GM19467 (cell line): Measurements from ENCODE around the gene NEMP2.
"Not testable (repeated sequence)": the region's sequence is repeated elsewhere in the genome, so short reads cannot be mapped to it uniquely, and the experiment has no call there.

Source experiments
- ATAC-seq: cut with Tn5 transposase; IDR thresholded peaks from one replicate; pipeline ENCODE4 v1.9.1; 2021; ENCODE audit warnings: mild to moderate bottlenecking, moderate library complexity; ENCODE audit not compliant: unreplicated experiment

The NEMP2 gene

GRCh38 chr2:190527214-190527613 is 7.3 kb downstream of the NEMP2 start:
- ATAC-seq, result no peak

- no peak for ATAC-seq
These were observed 8.3 kb downstream of the NEMP2 start for GRCh38 chr2:190526105-190526750.

DNA sequence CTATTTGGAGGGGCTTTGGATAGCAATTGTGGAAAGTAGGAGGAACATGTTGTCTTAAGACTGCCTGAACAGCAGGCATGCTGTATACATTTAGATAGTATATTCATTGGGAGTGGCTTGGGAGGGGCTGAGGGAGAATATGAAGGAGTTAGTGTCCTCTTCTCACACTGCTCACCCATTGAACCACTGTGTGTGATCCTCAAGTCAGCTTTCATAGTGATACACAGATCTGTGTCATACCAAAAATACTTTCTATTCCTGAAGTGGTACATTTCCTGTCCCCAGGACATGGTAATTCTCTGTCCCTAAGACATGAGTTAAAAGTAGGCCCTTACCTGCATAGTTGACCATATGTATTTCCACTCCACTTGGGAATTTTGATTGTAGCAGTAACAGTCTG is 9.6 kb downstream of the NEMP2 start:
- ATAC-seq, result no peak

GRCh38 chr2:190519975-190520767 is 14.4 kb downstream of the NEMP2 start:
- ATAC-seq, result no peak

DNA sequence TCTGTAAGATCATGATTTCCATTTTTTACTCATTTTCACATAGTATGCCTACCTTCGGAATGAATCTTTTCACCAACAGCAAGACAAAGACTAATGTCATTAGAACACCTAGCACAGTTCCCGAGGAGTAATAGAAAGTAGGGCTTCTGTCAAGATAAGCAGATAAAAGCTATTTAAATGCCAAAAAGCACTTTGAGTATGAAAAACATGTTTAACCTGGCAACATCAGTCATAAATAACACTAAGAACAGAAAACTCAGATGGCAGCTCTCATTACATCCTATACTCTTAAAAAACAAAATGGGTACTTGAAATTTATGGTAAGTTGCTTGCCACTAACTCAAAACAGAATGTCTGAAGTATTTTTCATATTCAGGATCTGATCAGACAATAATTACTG is 17.1 kb downstream of the NEMP2 start:
- no peak for ATAC-seq

- ATAC-seq, result no peak
These were observed 18.8 kb downstream of the NEMP2 start for GRCh38 chr2:190515687-190516086.

DNA sequence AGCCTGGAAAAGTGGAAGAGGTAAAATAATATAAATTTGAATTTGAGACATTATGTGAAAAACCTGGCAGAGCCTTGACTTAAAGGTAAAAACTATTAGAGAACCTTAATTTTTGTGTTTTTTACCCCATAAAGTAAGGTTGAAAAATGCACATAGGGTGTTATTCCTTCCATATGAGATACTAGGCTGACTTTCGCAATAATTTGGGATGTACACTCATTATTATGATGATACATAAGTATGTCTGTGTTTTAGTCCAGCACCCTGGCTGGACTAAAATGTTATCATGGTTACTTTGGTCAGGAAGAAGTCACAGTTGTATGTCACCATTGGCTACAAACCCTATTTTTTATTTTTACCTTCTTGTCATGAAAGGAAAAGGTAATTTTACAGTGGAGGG is 19.8 kb downstream of the NEMP2 start:
- ATAC-seq, result no peak

DNA sequence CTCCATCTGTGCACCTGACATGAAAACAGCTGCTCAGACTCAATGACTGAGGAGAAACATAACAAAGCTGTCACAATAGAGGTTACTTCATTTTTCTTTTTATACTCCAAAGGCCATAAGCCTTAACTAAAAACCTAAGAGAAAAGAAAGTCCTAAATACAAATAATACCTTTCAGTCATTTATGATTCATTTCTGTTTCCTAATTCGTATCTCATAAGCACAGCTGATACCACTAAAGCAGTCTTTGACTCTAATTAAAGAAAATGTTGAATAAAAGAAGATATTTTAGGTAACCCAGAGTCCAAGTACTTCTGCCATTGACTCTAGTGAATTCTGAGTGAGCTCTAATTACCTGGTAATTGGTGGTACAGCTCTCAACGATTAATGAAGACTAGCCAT is 20.6 kb downstream of the NEMP2 start:
- ATAC-seq, result no peak

GRCh38 chr2:190512539-190513095 is 21.9 kb downstream of the NEMP2 start:
- no peak for ATAC-seq

DNA sequence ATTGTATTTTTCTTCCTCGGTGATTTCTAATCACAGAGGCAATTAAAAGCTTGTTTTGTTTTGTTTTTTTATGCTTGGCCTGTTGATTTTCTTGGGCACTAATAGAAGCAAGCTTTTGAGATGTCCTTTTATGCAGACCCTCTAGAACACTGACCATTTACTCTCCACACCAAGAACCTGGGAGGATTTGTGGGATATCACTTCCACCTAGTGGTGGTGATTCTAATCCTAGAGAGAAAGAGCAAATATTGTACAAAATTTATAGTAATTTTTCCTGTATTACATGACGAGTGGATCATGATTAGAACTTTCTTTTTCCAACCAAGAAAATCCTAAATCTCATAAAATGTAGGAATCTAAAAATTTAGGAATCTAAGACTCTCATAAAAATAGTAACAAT is 23.4 kb downstream of the NEMP2 start:
- ATAC-seq, result no peak

- ATAC-seq, result not testable (repeated sequence)
These were observed 24.6 kb downstream of the NEMP2 start for GRCh38 chr2:190509895-190510294.

- ATAC-seq, result no peak
These were observed 27.4 kb downstream of the NEMP2 start for GRCh38 chr2:190507135-190507534.

DNA sequence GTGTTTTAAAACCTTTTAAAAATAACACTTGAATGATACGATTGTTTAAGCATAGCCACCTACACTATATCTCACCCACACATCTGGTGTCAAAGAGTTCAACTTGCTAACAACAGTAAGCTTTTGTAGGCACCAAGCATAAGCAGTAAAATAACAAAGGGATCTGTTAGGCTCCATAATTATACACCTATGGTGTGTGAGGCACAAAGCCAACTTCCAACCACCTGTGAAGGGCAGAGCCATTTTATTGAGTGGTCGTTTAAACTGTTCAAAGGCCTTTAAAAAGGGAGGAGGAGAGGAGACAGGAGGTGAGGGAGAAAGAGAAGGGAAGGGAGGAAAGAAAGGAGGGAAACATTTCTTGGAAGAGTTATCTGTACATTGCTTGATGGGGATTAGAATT is 27.9 kb downstream of the NEMP2 start:
- no peak for ATAC-seq

DNA sequence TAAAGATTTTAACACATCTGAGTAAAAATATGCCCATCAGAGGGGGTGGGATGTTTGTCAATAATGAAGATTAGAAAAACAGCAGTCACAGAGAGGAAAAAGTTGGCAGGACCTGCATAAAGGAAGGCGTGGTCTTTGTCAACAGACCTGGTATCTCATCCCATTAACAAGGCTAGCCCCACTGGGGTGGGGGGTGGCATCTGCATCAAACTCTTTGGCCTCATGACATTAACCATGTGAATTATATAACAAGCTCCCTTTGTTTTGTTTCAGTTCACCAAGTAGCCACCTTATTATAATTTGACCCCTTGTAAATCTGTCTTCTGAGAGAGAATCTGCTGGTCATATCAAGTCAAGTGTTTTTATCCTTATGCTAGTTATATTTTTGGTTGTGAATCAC is 28.8 kb downstream of the NEMP2 start:
- ATAC-seq, result no peak

GRCh38 chr2:190504912-190505311 is 29.6 kb downstream of the NEMP2 start:
- no peak for ATAC-seq

DNA sequence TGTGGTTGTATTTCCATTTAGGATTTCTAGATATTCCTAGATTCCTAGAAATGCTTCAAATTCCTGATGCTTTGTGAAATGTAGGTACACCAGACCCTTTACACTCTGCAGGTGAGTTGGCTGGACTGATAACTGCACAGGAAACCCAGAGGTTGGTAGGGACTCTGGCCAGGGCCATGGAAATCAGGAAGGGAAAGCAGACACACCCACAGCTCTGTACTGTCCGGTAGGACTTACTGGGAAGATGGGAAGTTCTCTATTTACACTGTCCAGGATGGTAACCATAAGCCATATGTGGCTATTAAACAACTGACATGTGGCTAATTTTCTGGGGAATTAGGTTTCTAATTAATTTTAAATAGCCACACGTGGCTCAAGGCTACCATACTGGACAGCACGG is 31.4 kb downstream of the NEMP2 start:
- no peak for ATAC-seq

DNA sequence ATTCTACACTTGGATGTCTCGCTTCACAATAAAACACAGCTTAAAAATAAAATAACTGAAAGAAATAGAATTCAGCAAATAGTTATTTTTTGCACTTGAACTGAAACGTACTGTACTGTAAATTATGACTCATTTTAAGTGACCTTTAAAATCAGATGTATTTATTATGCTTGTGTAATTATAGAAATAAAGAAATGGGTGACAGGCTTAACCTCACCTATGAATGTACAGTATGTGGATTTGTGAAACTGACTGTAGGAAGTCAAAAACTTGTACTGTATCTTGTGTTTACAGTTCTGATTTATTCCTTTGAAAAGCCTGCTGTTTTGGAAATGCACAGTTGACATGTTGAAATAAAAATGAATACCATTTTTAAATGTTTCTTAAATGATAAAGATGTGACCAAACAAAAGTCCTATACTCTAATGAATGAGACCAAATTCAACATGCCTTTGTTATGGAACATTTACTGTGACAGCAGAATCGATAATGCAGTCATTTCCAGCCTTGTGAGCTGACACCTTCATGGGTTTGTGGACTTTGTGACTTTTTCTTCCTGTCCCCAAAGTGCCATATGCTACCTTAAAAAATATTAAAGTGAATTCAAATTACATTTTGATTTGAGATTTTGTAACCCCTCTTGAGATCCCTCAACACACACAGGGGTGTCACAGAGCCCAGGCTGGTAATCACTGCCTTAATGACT is 32.7 kb downstream of the NEMP2 start:
- no peak for ATAC-seq

GRCh38 chr2:190501231-190501630 is 33.3 kb downstream of the NEMP2 start:
- no peak for ATAC-seq

GRCh38 chr2:190500054-190500502 is 34.4 kb downstream of the NEMP2 start:
- ATAC-seq, result no peak

DNA sequence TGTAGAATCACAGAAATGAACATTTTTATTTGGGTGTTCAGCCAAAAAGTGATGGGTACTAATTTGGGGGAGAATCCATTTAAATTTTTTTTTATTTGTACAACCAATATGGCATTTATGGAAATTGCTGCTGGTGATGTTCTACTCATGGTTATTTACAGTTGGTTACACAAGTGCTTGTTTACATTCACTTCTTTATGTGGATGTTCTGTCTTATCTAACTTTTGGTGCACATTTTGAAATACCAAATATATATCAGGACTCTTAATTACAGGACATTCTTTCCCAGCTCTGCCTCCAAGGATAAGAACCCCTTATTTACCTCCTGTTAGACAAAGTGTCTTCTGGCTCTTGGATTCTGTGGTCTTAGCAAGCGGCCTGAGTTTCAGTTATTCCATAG is 35.2 kb downstream of the NEMP2 start:
- ATAC-seq, result no peak

DNA sequence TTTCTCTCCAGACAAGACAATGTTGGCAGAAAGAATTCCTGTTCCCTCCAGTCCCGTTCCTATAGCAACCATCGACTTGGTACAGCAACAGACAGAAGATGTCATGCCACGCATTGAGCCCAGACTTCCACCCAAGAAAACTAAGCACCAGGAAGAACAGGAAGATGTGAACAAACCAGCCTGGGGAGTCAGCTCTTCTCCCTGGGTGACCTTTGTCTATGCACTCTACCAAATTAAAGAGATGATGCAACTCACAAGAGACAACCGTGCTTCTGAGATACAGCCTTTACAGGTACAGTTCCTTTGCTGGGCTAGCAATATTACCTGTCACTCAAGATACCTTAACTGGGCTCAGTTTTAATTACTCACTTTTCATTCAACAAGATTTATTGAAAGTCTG is 37.1 kb downstream of the NEMP2 start:
- ATAC-seq, result no peak
